Bone marrow (tissue), 2 donors: ENCODE results near the gene IFIT2.
A peak's percentile ranks its signal among the peaks of the same experiment; 100 is the strongest.

Source experiments
- DNase-seq, 2 donors: peaks; one replicate each; lab custom pipeline; 2025; lab: John Stamatoyannopoulos, UW

IFIT2 gene

GRCh38 chr10:89341649-89342048, 39.8 kb downstream of the IFIT2 start:
- no peak for DNase-seq

GRCh38 chr10:89342206-89342958, 40.5 kb downstream of the IFIT2 start:
- DNase-seq = no peak

GRCh38 chr10:89343089-89343767, 41.4 kb downstream of the IFIT2 start:
- no peak for DNase-seq

- no peak for DNase-seq
Measured at GRCh38 chr10:89344156-89344555, 42.3 kb downstream of the IFIT2 start.

GRCh38 chr10:89345367-89346000, 43.6 kb downstream of the IFIT2 start:
- DNase-seq = no peak

GRCh38 chr10:89346405-89347254, 44.8 kb downstream of the IFIT2 start:
- no peak for DNase-seq

GRCh38 chr10:89347701-89348457, 46.0 kb downstream of the IFIT2 start:
- DNase-seq = no peak

GRCh38 chr10:89348481-89348880, 46.6 kb downstream of the IFIT2 start:
- no peak for DNase-seq

GRCh38 chr10:89348975-89349374, 47.1 kb downstream of the IFIT2 start:
- no peak for DNase-seq

GRCh38 chr10:89350631-89351315, 48.9 kb downstream of the IFIT2 start:
- peak in 1 of 2 donors; percentile 20 for DNase-seq

- no peak for DNase-seq
Measured at GRCh38 chr10:89351412-89351779, 49.5 kb downstream of the IFIT2 start.

GRCh38 chr10:89351780-89352597, 50.1 kb downstream of the IFIT2 start:
- DNase-seq = no peak

GRCh38 chr10:89352802-89353201, 51.0 kb downstream of the IFIT2 start:
- no peak for DNase-seq

GRCh38 chr10:89355394-89355931, 53.6 kb downstream of the IFIT2 start:
- no peak for DNase-seq

- no peak for DNase-seq
Measured at GRCh38 chr10:89357096-89357495, 55.2 kb downstream of the IFIT2 start.

GRCh38 chr10:89357975-89358374, 56.1 kb downstream of the IFIT2 start:
- no peak for DNase-seq
